Measurements from ENCODE around the gene ZNF627. TPM values are rescaled to one million over a fixed set of nuclear protein-coding genes. Genes with fewer than 3 reads are reported as not detected.
"Not testable (repeated sequence)": the region's sequence is repeated elsewhere in the genome, so short reads cannot be mapped to it uniquely, and the experiment has no call there.

Gene ZNF627
- total RNA-seq, 4 donors from 2014 or later, result 9.0 to 30.8 (median 12.2) TPM

GRCh38 chr19:11556634-11557420, 40.5 kb upstream of the ZNF627 start:
- TF ChIP-seq CTCF (IDR thresholded peaks at IDR 0.05) (no peak), EP300 (IDR thresholded peaks at IDR 0.05) (no peak), POLR2A (IDR thresholded peaks at IDR 0.05) (no peak)
- Histone ChIP-seq H3K4me1 (peaks cover 0 to 47% (median 17%) of the 10 kb centered on the region in 4 donors), H3K36me3 (peaks cover 0 to 51% (median 10%) of the 10 kb centered on the region in 3 donors), H3K27ac (no peak overlapping the region), H3K27me3 (no peaks in the 10 kb centered on the region), H3K4me3 (no peak overlapping the region), H3K9me3 (no peaks in the 10 kb centered on the region)
- no peak for DNase-seq (ENCODE audit: low spot score in 2 of 2)
- 74 to 77% methylated on average over 4 of the region's 4 CpGs for WGBS, 2 donors

GRCh38 chr19:11558881-11559828, 38.1 kb upstream of the ZNF627 start, which contains the start of gene ELOF1:
Gene ELOF1 (minus strand): TSS chr19:11559230. CDS start chr19:11554347, 4,883 bp downstream.
- Histone ChIP-seq H3K9me3 (no peaks in the 10 kb centered on the region), H3K4me3 (peak within 1 kb of the TSS; percentile 72 to 95 (median 82)), H3K4me1 (peaks cover 0 to 44% (median 17%) of the 10 kb centered on the region in 4 donors), H3K27me3 (no peaks in the 10 kb centered on the region), H3K36me3 (peaks cover 0 to 27% (median 4%) of the 10 kb centered on the region in 3 donors), H3K27ac (peak within 1 kb of the TSS; percentile 58 to 88 (median 79))
- DNase-seq (ENCODE audit: low spot score in 2 of 2), result peak; percentile 91 to 92
- WGBS, 2 donors, result 2 to 5% methylated on average over 32 to 57 of the region's 57 CpGs
- TF ChIP-seq POLR2A (IDR thresholded peaks at IDR 0.05) (peak; percentile 61 to 85), CTCF (IDR thresholded peaks at IDR 0.05) (peak in 2 of 5 experiments; percentile 9 to 19), EP300 (IDR thresholded peaks at IDR 0.05) (peak; percentile 96 to 98)

GRCh38 chr19:11560404-11561051, 36.8 kb upstream of the ZNF627 start:
- Histone ChIP-seq H3K4me3 (no peak overlapping the region), H3K36me3 (peaks cover 0 to 14% (median 0%) of the 10 kb centered on the region in 3 donors), H3K9me3 (no peaks in the 10 kb centered on the region), H3K27me3 (no peaks in the 10 kb centered on the region), H3K4me1 (peaks cover 0 to 44% (median 17%) of the 10 kb centered on the region in 4 donors), H3K27ac (no peak overlapping the region)
- WGBS, 2 donors, result 8 to 16% methylated on average over 9 of the region's 9 CpGs
- no peak for DNase-seq (ENCODE audit: low spot score in 2 of 2)
- TF ChIP-seq CTCF (IDR thresholded peaks at IDR 0.05) (peak; percentile 32 to 65 (median 60)), EP300 (IDR thresholded peaks at IDR 0.05) (no peak)

- TF ChIP-seq POLR2A (IDR thresholded peaks at IDR 0.05), result no peak
- DNase-seq (ENCODE audit: low spot score in 2 of 2), result no peak
- Histone ChIP-seq H3K36me3 (no peaks in the 10 kb centered on the region), H3K27ac (no peak overlapping the region), H3K27me3 (no peaks in the 10 kb centered on the region), H3K9me3 (no peaks in the 10 kb centered on the region), H3K4me1 (peaks cover 0 to 18% (median 9%) of the 10 kb centered on the region in 4 donors), H3K4me3 (no peak overlapping the region)
- WGBS, 2 donors, result 89 to 92% methylated on average over 8 of the region's 8 CpGs
Observed at GRCh38 chr19:11563532-11563931, 33.8 kb upstream of the ZNF627 start.

DNA sequence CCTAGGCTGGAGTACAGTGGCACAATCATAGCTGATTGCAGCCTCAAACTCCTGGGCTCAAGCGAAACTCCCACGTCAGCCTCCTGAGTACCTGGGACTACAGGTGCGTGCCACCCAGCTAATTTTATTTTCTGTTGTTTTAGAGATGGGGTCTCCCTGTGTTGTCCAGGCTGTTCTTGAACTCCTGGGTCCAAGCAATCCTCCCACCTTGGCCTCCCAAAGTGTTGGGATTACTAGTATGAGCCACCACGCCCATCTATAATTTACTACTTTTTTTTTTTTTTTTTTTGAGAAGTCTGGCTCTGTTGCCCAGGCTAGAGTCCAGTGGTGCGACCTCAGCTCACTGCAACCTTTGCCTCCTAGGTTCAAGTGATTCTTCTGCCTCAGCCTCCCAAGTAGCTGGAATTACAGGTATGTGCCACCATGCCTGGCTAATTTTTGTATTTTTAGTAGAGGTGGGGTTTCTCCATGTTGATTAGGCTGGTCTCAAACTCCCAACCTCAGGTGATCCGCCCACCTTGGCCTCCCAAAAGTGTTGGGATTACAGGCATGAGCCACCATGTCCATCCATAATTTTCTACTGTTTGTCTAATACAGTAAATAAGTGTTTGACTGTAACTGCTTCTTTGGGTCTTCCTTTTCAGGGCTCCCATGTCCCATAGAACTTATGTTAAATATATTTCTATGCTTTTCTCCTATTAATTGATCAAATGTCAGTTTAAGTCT, 33.0 kb upstream of the ZNF627 start:
- not testable (repeated sequence) for H3K9me3 ChIP-seq; H3K36me3 ChIP-seq; DNase-seq (ENCODE audit: low spot score in 2 of 2); H3K27me3 ChIP-seq; H3K4me3 ChIP-seq; H3K27ac ChIP-seq
- peaks cover 0 to 16% (median 9%) of the 10 kb centered on the region in 4 donors for H3K4me1 ChIP-seq
- WGBS, 2 donors, result 91 to 95% methylated on average over 6 of the region's 6 CpGs

GRCh38 chr19:11565649-11565980, 31.7 kb upstream of the ZNF627 start:
- WGBS, 2 donors, result 74 to 87% methylated on average over 5 of the region's 5 CpGs
- H3K4me1 ChIP-seq; H3K27ac ChIP-seq; H3K9me3 ChIP-seq; H3K27me3 ChIP-seq; H3K4me3 ChIP-seq; H3K36me3 ChIP-seq; DNase-seq (ENCODE audit: low spot score in 2 of 2): not testable (repeated sequence)

All from tibial nerve (tissue), 4 donors.